H9 (cell line): ENCODE results near the gene VASH1. TPM values are rescaled to one million over a fixed set of nuclear protein-coding genes. Genes with fewer than 3 reads are reported as not detected.
A peak's percentile ranks its signal among the peaks of the same experiment; 100 is the strongest.

Source experiments
- DNase-seq: peaks from one replicate; pipeline ENCODE4 v3.0.0-alpha.2; 2017
- H2AFZ ChIP-seq: one replicate; pipeline ENCODE4 v1.6.1; 2013; ENCODE audit warnings: mild to moderate bottlenecking, low read length, control low read depth, moderate library complexity
- H2AK5ac ChIP-seq: 2 replicates; pipeline ENCODE4 v1.6.1; 2013; ENCODE audit warnings: low read length, control low read depth, mixed read lengths; ENCODE audit not compliant: insufficient read length
- H2BK120ac ChIP-seq: one replicate; pipeline ENCODE4 v1.6.1; 2013; ENCODE audit warnings: low read depth, mild to moderate bottlenecking, low read length, control low read depth, inconsistent platforms; ENCODE audit not compliant: poor library complexity, severe bottlenecking
- H2BK12ac ChIP-seq: 2 replicates; pipeline ENCODE4 v1.6.1; 2013; ENCODE audit warnings: low read length, control low read depth, mixed read lengths, low read depth; ENCODE audit not compliant: insufficient read length
- H2BK15ac ChIP-seq: 2 replicates; pipeline ENCODE4 v1.6.1; 2013; ENCODE audit warnings: low read depth, low read length, control low read depth
- H2BK20ac ChIP-seq: one replicate; pipeline ENCODE4 v1.6.1; 2013; ENCODE audit warnings: low read depth, mild to moderate bottlenecking, low read length, control low read depth, inconsistent platforms; ENCODE audit not compliant: poor library complexity, severe bottlenecking
- H2BK5ac ChIP-seq: 2 replicates; pipeline ENCODE4 v1.6.1; 2013; ENCODE audit warnings: low read length, control low read depth, mixed read lengths; ENCODE audit not compliant: insufficient read length
- H3K14ac ChIP-seq: 2 replicates; pipeline ENCODE4 v1.6.1; 2013; ENCODE audit warnings: low read length, control low read depth; ENCODE audit not compliant: insufficient read depth
- H3K18ac ChIP-seq: 2 replicates; pipeline ENCODE4 v1.6.1; 2013; ENCODE audit warnings: low read depth, mild to moderate bottlenecking, mixed read lengths, low read length, control low read depth; ENCODE audit not compliant: insufficient read length
- H3K23ac ChIP-seq: 2 replicates; pipeline ENCODE4 v1.6.1; 2013; ENCODE audit warnings: low read length, control low read depth, mixed read lengths, low read depth; ENCODE audit not compliant: insufficient read length
- H3K23me2 ChIP-seq: 2 replicates; pipeline ENCODE4 v1.6.1; 2013; ENCODE audit warnings: low read depth, mild to moderate bottlenecking, mixed read lengths, low read length, control low read depth; ENCODE audit not compliant: insufficient read length, poor library complexity, severe bottlenecking
- H3K27ac ChIP-seq: 2 replicates; pipeline ENCODE4 v1.5.1; 2013; ENCODE audit warnings: low read length, control low read depth, mixed read lengths, low read depth; ENCODE audit not compliant: insufficient read length
- H3K27me3 ChIP-seq: 2 replicates; pipeline ENCODE4 v1.6.1; 2013; ENCODE audit warnings: low read length, control low read depth, inconsistent platforms; ENCODE audit not compliant: insufficient read depth
- H3K4ac ChIP-seq: 2 replicates; pipeline ENCODE4 v1.6.1; 2013; ENCODE audit warnings: low read depth, mild to moderate bottlenecking, control low read depth, inconsistent platforms, low read length, moderate library complexity
- H3K4me1 ChIP-seq: 2 replicates; pipeline ENCODE4 v1.6.1; 2013; ENCODE audit warnings: low read length, control low read depth, inconsistent platforms; ENCODE audit not compliant: insufficient read depth
- H3K4me2 ChIP-seq: 2 replicates; pipeline ENCODE4 v1.6.1; 2013; ENCODE audit warnings: low read length, control low read depth, mixed read lengths; ENCODE audit not compliant: insufficient read length, insufficient read depth
- H3K56ac ChIP-seq: 2 replicates; pipeline ENCODE4 v1.6.1; 2013; ENCODE audit warnings: low read depth, mild to moderate bottlenecking, mixed read lengths, low read length, control low read depth; ENCODE audit not compliant: insufficient read length
- H3K79me1 ChIP-seq: 2 replicates; pipeline ENCODE4 v1.6.1; 2013; ENCODE audit warnings: low read depth, mild to moderate bottlenecking, moderate library complexity, low read length, control low read depth, inconsistent platforms; ENCODE audit not compliant: insufficient read depth, poor library complexity, severe bottlenecking
- H3K79me2 ChIP-seq: 2 replicates; pipeline ENCODE4 v1.6.1; 2013; ENCODE audit warnings: low read length, control low read depth, inconsistent platforms; ENCODE audit not compliant: insufficient read depth
- H3K9ac ChIP-seq: 2 replicates; pipeline ENCODE4 v1.6.1; 2013; ENCODE audit warnings: low read length, control low read depth, mixed read lengths; ENCODE audit not compliant: insufficient read length; ENCODE audit errors: extremely low read depth
- H3K9me3 ChIP-seq: one replicate; pipeline ENCODE4 v1.6.1; 2013; ENCODE audit warnings: low read depth, low read length, inconsistent platforms; ENCODE audit not compliant: control insufficient read depth
- H3T11ph ChIP-seq: one replicate; pipeline ENCODE4 v1.6.1; 2013; ENCODE audit warnings: mild to moderate bottlenecking, low read length, control low read depth, inconsistent platforms
- H4K20me1 ChIP-seq: one replicate; pipeline ENCODE4 v1.6.1; 2013; ENCODE audit not compliant: control insufficient read depth, insufficient read length, insufficient read depth
- H4K5ac ChIP-seq: 2 replicates; pipeline ENCODE4 v1.6.1; 2013; ENCODE audit warnings: low read depth, mild to moderate bottlenecking, mixed read lengths, low read length, control low read depth; ENCODE audit not compliant: insufficient read length
- H4K8ac ChIP-seq: replicated peaks from 2 replicates; pipeline ENCODE4 v1.6.1; 2013; ENCODE audit warnings: low read length, control low read depth, mixed read lengths, low read depth; ENCODE audit not compliant: insufficient read length
- H4K91ac ChIP-seq: 2 replicates; pipeline ENCODE4 v1.6.1; 2013; ENCODE audit warnings: low read depth, mild to moderate bottlenecking, moderate library complexity, mixed read lengths, low read length, control low read depth; ENCODE audit not compliant: insufficient read length
- H3K27ac Mint-ChIP-seq, 3 experiments: 2 replicates in 2 of 3; 3 replicates in 1 of 3; pipeline ENCODE4 v1.8.0; 2020 to 2021; ENCODE audit warnings: mixed read lengths in 3 of 3, mild to moderate bottlenecking in 1 of 3, moderate library complexity in 1 of 3
- H3K27me3 Mint-ChIP-seq: 2 replicates; pipeline ENCODE4 v1.8.0; 2021; ENCODE audit warnings: low read depth, mild to moderate bottlenecking, moderate library complexity, mixed read lengths
- H3K36me3 Mint-ChIP-seq, 3 experiments: 2 replicates in 2 of 3; 3 replicates in 1 of 3; pipeline ENCODE4 v1.8.0; 2020 to 2021; ENCODE audit warnings: low read depth in 3 of 3, mixed read lengths in 3 of 3; ENCODE audit not compliant: insufficient read depth in 1 of 3
- H3K4me1 Mint-ChIP-seq, 2 experiments: 2 replicates each; pipeline ENCODE4 v1.8.0; 2020; ENCODE audit warnings: mixed read lengths in 2 of 2
- H3K4me3 Mint-ChIP-seq, 2 experiments: 2 replicates in 1 of 2; 3 replicates in 1 of 2; pipeline ENCODE4 v1.8.0; 2020 to 2021; ENCODE audit warnings: mild to moderate bottlenecking in 2 of 2, mixed read lengths in 2 of 2, moderate library complexity in 1 of 2
- H3K9me3 Mint-ChIP-seq, 2 experiments: 2 replicates in 1 of 2; 3 replicates in 1 of 2; pipeline ENCODE4 v1.8.0; 2020; ENCODE audit warnings: mild to moderate bottlenecking in 2 of 2, mixed read lengths in 2 of 2, moderate library complexity in 1 of 2
- WGBS: extraction: QIAGEN DNeasy Blood & Tissue Kit; methylation state at CpG from one replicate; pipeline ENCODE4 v1.1.7; 2013; ENCODE audit warnings: missing lambda C conversion rate, low lambda C conversion rate, mixed read lengths; ENCODE audit not compliant: insufficient read length; ENCODE audit errors: extremely low coverage; 5-methylcytosine and 5-hydroxymethylcytosine counted together
- total RNA-seq: library from RNA; stranded (reverse); gene quantifications from 2 replicates; pipeline ENCODE4 v1.2.1, GENCODE V29; 2021
- TF ChIP-seq, protein P1 (sequence below): fragments of 200-600 bp; sonication (generic); conservative IDR thresholded peaks from 3 replicates; pipeline ENCODE4 v1.8.0; 2021; ENCODE audit warnings: antibody characterized with exemption, mild to moderate bottlenecking

Gene VASH1
- total RNA-seq, 1 experiment from 2014 or later: 5.8 TPM

DNA sequence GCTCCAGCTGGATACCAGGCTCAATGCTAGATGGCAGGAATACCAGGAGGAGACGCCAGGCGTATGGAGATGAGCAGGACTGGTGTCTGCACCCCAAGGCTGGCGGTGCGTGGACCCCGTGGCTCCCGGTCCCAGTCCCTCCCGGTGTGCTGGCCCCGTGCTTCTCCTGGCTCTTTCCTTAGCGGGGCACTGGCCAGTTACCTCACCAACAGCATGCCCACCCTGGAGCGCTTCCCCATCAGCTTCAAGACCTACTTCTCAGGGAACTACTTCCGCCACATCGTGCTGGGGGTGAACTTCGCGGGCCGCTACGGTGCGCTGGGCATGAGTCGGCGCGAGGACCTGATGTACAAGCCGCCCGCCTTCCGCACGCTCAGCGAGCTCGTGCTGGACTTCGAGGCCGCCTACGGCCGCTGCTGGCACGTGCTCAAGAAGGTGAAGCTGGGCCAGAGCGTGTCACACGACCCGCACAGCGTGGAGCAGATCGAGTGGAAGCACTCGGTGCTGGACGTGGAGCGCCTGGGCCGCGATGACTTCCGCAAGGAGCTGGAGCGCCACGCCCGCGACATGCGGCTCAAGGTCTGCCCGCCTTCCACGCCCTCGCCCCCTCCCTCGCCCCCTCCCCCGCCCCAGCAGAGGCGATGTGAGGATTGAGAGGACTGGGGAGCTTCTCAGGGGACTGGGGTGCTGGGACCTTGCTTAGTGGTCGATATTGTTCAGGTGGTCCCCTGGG lies 14.6 kb downstream of the VASH1 start:
- no peaks in the 10 kb centered on the region for H4K20me1 ChIP-seq
- H2BK12ac ChIP-seq: no peak overlapping the region
- H3K27me3 ChIP-seq: no peaks in the 10 kb centered on the region
- no peak overlapping the region for H2BK15ac ChIP-seq
- WGBS: no CpG with 5 or more reads among the region's 54 CpGs
- no peak overlapping the region for H3K18ac ChIP-seq
- Mint-ChIP-seq H3K27me3 (peaks cover 6% of the 10 kb centered on the region), H3K4me3 (no peak overlapping the region), H3K27ac (no peak overlapping the region; a peak in 1 of 7 replicates), H3K9me3 (no peaks in the 10 kb centered on the region), H3K4me1 (peaks cover 20 to 33% of the 10 kb centered on the region in 2 experiments), H3K36me3 (peaks cover 0 to 7% (median 5%) of the 10 kb centered on the region in 3 experiments; a peak in 4 of 7 replicates)
- no peak overlapping the region for H4K8ac ChIP-seq
- no peaks in the 10 kb centered on the region for H3K23me2 ChIP-seq
- no peak overlapping the region for H3K14ac ChIP-seq
- no peak overlapping the region for H4K91ac ChIP-seq
- H2BK20ac ChIP-seq: no peak overlapping the region
- H3K4me1 ChIP-seq: no peaks in the 10 kb centered on the region
- no peaks in the 10 kb centered on the region for H3K9me3 ChIP-seq
- H2AK5ac ChIP-seq: no peak overlapping the region
- no peak overlapping the region for H3K4me2 ChIP-seq
- DNase-seq: peak; percentile 29
- H3T11ph ChIP-seq: no peak overlapping the region
- no peak overlapping the region for H2BK5ac ChIP-seq
- no peak overlapping the region for H3K56ac ChIP-seq
- H3K79me2 ChIP-seq: no peaks in the 10 kb centered on the region
- no peaks in the 10 kb centered on the region for H3K79me1 ChIP-seq
- H2AFZ ChIP-seq: no peak overlapping the region
- no peak overlapping the region for H2BK120ac ChIP-seq
- TF ChIP-seq, protein P1, sequence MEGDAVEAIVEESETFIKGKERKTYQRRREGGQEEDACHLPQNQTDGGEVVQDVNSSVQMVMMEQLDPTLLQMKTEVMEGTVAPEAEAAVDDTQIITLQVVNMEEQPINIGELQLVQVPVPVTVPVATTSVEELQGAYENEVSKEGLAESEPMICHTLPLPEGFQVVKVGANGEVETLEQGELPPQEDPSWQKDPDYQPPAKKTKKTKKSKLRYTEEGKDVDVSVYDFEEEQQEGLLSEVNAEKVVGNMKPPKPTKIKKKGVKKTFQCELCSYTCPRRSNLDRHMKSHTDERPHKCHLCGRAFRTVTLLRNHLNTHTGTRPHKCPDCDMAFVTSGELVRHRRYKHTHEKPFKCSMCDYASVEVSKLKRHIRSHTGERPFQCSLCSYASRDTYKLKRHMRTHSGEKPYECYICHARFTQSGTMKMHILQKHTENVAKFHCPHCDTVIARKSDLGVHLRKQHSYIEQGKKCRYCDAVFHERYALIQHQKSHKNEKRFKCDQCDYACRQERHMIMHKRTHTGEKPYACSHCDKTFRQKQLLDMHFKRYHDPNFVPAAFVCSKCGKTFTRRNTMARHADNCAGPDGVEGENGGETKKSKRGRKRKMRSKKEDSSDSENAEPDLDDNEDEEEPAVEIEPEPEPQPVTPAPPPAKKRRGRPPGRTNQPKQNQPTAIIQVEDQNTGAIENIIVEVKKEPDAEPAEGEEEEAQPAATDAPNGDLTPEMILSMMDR: no peak
- no peak overlapping the region for H3K27ac ChIP-seq
- no peak overlapping the region for H4K5ac ChIP-seq
- H3K9ac ChIP-seq: no peak overlapping the region
- no peak overlapping the region for H3K23ac ChIP-seq
- H3K4ac ChIP-seq: no peak overlapping the region
